Measurements from ENCODE around the gene ACVR1B.

DNA sequence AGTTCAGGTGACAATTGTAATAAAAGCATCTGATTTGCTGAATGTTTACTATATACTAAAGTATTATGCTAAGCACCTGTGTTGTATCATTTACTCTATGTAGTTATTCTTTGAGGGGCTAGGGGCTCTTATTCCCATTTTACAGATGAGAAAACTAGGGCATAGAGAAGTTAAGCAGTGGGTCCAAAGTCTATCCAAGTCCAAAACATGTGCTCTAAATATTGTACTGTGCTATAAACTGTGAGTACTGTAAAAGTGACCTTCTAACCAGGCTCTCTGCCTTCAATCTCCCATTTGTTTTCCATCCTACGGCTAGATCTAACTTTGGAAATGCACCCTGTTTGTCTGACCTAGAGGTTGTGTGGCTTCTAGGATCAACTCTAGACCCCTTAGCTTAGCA is 9.0 kb downstream of the ACVR1B start:
- TF ChIP-seq, protein P1, sequence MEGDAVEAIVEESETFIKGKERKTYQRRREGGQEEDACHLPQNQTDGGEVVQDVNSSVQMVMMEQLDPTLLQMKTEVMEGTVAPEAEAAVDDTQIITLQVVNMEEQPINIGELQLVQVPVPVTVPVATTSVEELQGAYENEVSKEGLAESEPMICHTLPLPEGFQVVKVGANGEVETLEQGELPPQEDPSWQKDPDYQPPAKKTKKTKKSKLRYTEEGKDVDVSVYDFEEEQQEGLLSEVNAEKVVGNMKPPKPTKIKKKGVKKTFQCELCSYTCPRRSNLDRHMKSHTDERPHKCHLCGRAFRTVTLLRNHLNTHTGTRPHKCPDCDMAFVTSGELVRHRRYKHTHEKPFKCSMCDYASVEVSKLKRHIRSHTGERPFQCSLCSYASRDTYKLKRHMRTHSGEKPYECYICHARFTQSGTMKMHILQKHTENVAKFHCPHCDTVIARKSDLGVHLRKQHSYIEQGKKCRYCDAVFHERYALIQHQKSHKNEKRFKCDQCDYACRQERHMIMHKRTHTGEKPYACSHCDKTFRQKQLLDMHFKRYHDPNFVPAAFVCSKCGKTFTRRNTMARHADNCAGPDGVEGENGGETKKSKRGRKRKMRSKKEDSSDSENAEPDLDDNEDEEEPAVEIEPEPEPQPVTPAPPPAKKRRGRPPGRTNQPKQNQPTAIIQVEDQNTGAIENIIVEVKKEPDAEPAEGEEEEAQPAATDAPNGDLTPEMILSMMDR (IDR thresholded peaks at IDR 0.05), result no peak
- no peak for TF ChIP-seq POLR2A (IDR thresholded peaks at IDR 0.05)

All from heart left ventricle (tissue), 13 donors.